Endothelial cell (in vitro differentiated cells): ENCODE results near the gene GOLGA6A. TPM values are rescaled to one million over a fixed set of nuclear protein-coding genes. Genes with fewer than 3 reads are reported as not detected.

ENCODE experiments used
- DNase-seq: peaks from one replicate; pipeline ENCODE4 v3.0.0; 2021; ENCODE audit warnings: low spot score
- H3K27ac Mint-ChIP-seq: one replicate; pipeline ENCODE4 v1.8.0; 2021; ENCODE audit warnings: mixed read lengths, inconsistent platforms; ENCODE audit not compliant: unreplicated experiment
- H3K27me3 Mint-ChIP-seq: one replicate; pipeline ENCODE4 v1.8.0; 2021; ENCODE audit warnings: mild to moderate bottlenecking, moderate library complexity, mixed read lengths, inconsistent platforms; ENCODE audit not compliant: unreplicated experiment
- H3K36me3 Mint-ChIP-seq: one replicate; pipeline ENCODE4 v1.8.0; 2021; ENCODE audit warnings: mild to moderate bottlenecking, low read depth, mixed read lengths, inconsistent platforms; ENCODE audit not compliant: unreplicated experiment
- H3K4me1 Mint-ChIP-seq: one replicate; pipeline ENCODE4 v1.8.0; 2021; ENCODE audit warnings: mild to moderate bottlenecking, mixed read lengths, inconsistent platforms; ENCODE audit not compliant: unreplicated experiment
- H3K4me3 Mint-ChIP-seq: one replicate; pipeline ENCODE4 v1.8.0; 2021; ENCODE audit warnings: mild to moderate bottlenecking, mixed read lengths, inconsistent platforms; ENCODE audit not compliant: unreplicated experiment
- H3K9me3 Mint-ChIP-seq: one replicate; pipeline ENCODE4 v1.8.0; 2021; ENCODE audit warnings: mixed read lengths, inconsistent platforms; ENCODE audit not compliant: unreplicated experiment
- CTCF ChIP-seq: fragments of 200-600 bp; sonication (generic); IDR thresholded peaks from one replicate; pipeline ENCODE4 v1.5.0; 2021; ENCODE audit warnings: antibody characterized with exemption; ENCODE audit not compliant: unreplicated experiment
- total RNA-seq: library from RNA; stranded (reverse); fragmentation: NEBNext Ultra II Directional; extraction: Animal tissue kit (Norgen Biotek cat#: 25700); gene quantifications from one replicate; pipeline ENCODE4 v1.2.1, GENCODE V29; 2021; ENCODE audit not compliant: unreplicated experiment

Gene GOLGA6A
- total RNA-seq, 1 donor from 2014 or later = 0.85 TPM

DNA sequence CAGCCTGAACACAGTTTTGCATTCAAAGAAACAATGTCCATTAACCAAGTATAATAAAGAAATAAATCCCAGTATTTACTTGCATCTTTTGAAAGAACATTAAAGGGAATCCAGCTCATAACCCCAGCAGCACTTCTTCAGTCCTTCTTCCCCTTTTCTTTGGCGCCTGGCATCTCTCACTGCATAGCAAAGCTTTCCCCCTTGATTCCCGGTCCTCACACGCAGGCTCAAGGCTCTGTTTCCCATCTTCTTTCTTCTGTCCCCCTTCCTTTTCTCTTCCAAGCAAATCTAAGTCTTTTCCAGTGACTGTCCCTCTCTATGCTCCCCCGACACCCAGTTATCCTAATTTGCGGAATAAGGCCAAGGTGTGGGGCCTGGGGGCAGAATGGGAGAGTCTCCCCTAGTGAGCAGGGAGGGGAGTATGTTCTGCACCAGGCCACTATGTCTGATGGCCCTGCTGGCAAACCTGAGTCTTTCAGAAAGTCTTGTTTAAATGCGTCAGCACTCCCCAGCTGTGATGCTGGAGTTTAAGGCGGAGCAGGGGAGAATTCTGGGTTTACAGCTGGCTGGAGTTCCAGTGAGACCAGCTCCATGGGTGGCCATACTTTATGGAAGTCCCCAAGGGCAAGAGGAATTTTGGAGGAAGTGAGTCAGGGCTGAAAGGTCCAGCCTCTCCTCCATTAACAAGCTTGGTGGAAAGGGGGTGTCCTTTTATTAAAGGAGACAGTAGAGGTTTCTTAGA is 42.1 kb downstream of the GOLGA6A start:
- no peaks in the 10 kb centered on the region for H3K9me3 Mint-ChIP-seq
- H3K27ac Mint-ChIP-seq = peak overlapping the region; percentile 24
- DNase-seq = no peak
- peaks cover 13% of the 10 kb centered on the region for H3K27me3 Mint-ChIP-seq
- TF ChIP-seq CTCF = no peak
- no peak overlapping the region for H3K4me3 Mint-ChIP-seq
- H3K36me3 Mint-ChIP-seq = peaks cover 26% of the 10 kb centered on the region
- H3K4me1 Mint-ChIP-seq = peaks cover 28% of the 10 kb centered on the region

GRCh38 chr15:74039656-74040010 is 42.7 kb downstream of the GOLGA6A start:
- no peak overlapping the region for H3K4me3 Mint-ChIP-seq
- H3K4me1 Mint-ChIP-seq = peaks cover 28% of the 10 kb centered on the region
- DNase-seq = no peak
- H3K27ac Mint-ChIP-seq = no peak overlapping the region
- no peaks in the 10 kb centered on the region for H3K9me3 Mint-ChIP-seq
- peaks cover 15% of the 10 kb centered on the region for H3K27me3 Mint-ChIP-seq
- no peak for TF ChIP-seq CTCF
- H3K36me3 Mint-ChIP-seq = peaks cover 31% of the 10 kb centered on the region

DNA sequence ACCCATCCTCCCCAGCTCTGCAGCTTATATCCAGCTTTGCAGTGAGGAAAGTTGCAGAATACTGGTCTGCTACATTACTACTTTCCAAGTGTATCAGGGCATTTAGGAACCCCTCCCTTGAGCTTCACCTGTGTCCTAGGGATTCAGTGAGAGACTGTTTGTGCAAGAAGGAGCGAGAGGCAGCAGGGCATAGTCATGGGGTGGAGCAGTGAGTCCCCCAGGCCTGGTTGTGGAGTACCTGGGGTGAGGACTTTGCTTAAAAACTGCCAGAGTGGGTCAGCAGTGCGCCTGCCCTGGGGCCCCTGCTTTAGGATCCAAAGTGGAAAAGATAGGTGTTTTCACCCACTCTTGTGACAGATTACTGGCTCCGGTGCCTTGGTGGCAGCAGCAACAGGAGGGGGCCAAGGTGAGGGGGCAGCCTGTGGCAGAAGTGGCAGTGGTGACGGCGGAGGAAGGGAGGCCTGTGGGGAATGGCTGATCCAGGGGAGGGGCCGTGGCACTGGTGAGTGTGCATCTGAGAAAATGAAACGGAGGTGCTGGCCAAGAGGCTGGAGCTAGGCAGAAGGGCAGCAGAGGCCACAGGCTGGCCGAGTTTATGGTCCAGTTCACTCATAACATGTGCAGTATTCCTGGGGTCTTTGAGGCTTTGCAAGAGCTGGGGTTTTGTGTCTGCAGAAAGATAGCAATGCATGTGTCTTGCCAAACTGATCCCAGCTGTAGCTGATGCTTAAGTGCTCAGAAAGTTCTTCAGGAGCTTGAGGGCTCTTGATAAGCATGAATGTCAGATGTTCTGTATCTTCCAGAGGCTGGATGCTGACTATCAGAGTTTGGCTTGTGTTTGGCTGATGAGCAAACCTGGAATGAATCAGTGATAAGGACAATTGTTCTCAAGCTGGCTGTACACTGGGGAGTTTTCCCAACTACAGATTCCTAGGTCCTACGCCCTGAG is 43.4 kb downstream of the GOLGA6A start:
- Mint-ChIP-seq H3K27me3 (peaks cover 18% of the 10 kb centered on the region), H3K36me3 (peaks cover 38% of the 10 kb centered on the region), H3K4me3 (no peak overlapping the region), H3K9me3 (no peaks in the 10 kb centered on the region), H3K4me1 (peaks cover 28% of the 10 kb centered on the region), H3K27ac (no peak overlapping the region)
- DNase-seq = no peak
- TF ChIP-seq CTCF = no peak

GRCh38 chr15:74037171-74038117 is 44.9 kb downstream of the GOLGA6A start:
- no peak for DNase-seq
- Mint-ChIP-seq H3K4me3 (peak overlapping the region; percentile 51), H3K27me3 (peaks cover 18% of the 10 kb centered on the region), H3K27ac (peak overlapping the region; percentile 74), H3K36me3 (peaks cover 39% of the 10 kb centered on the region), H3K4me1 (peaks cover 28% of the 10 kb centered on the region), H3K9me3 (no peaks in the 10 kb centered on the region)
- no peak for TF ChIP-seq CTCF
